Heart right ventricle (tissue), 16 donors: ENCODE data around the gene SLC1A7. TPM values are rescaled to one million over a fixed set of nuclear protein-coding genes. Genes with fewer than 3 reads are reported as not detected.

ENCODE experiments used
- ATAC-seq, 8 donors: fragments of 200-7000 bp; cut with Tn5 transposase; one replicate each; pipeline ENCODE4 v1.9.1; 2020; ENCODE audit warnings: mild to moderate bottlenecking in 8 of 8, moderate library complexity in 8 of 8, moderate number of reproducible peaks in 1 of 8
- DNase-seq, 2 donors: peaks; one replicate each; pipeline ENCODE4 v3.0.0-alpha.2; 2020
- H3K27ac ChIP-seq, 10 donors: fragments of 200-600 bp; sonication (generic) in 2 of 10; one replicate each; pipeline versions ENCODE4 v1.5.0 to v1.8.0; 2020 to 2022; ENCODE audit warnings: mild to moderate bottlenecking in 3 of 10
- H3K27me3 ChIP-seq, 7 donors: fragments of 200-600 bp; one replicate each; pipeline ENCODE4 v1.8.0; 2021 to 2022; ENCODE audit warnings: mild to moderate bottlenecking in 2 of 7
- H3K36me3 ChIP-seq, 9 donors: fragments of 200-600 bp; sonication (generic) in 1 of 9; one replicate each; pipeline versions ENCODE4 v1.5.0 to v1.8.0; 2020 to 2022; ENCODE audit warnings: mild to moderate bottlenecking in 2 of 9
- H3K4me1 ChIP-seq, 9 donors: fragments of 200-600 bp; sonication (generic) in 1 of 9; one replicate each; pipeline versions ENCODE4 v1.5.0 to v1.8.0; 2020 to 2022; ENCODE audit warnings: mild to moderate bottlenecking in 4 of 9
- H3K4me3 ChIP-seq, 10 donors: fragments of 200-600 bp; sonication (generic) in 2 of 10; one replicate each; pipeline versions ENCODE4 v1.5.0 to v1.8.0; 2020 to 2022; ENCODE audit warnings: mild to moderate bottlenecking in 7 of 10, moderate library complexity in 2 of 10
- H3K9me3 ChIP-seq, 11 donors: fragments of 200-600 bp in 10 of 11; sonication (generic) in 2 of 11; one replicate each; pipeline versions ENCODE4 v1.5.0 to v1.8.0; 2013 to 2022; ENCODE audit warnings: mild to moderate bottlenecking in 2 of 11, control low read depth in 1 of 11, moderate library complexity in 1 of 11
- WGBS, 2 donors: extraction: QIAGEN DNeasy Blood & Tissue Kit; methylation state at CpG; one replicate each; pipeline ENCODE4 v1.1.7; 2013; ENCODE audit warnings: inconsistent platforms in 1 of 2; 5-methylcytosine and 5-hydroxymethylcytosine counted together
- intact Hi-C, 10 donors: fragments of 100-400 bp; cut with DNase I; formaldehyde crosslinking; loops; one replicate each; pipeline versions ENCODE4 v1.11.1 to v1.14.2; 2022
- polyA plus RNA-seq, 2 donors: library from polyadenylated mRNA; stranded (reverse); fragments of 200-250 nt; gene quantifications; one replicate each; pipeline ENCODE4 v1.2.3, GENCODE V29; 2013
- total RNA-seq, 10 donors: library from RNA; stranded (reverse); fragmentation: NEBNext Ultra II Directional in 3 of 10; extraction: Animal tissue kit (Norgen Biotek cat#: 25700) in 3 of 10; gene quantifications; one replicate each; pipeline versions ENCODE4 v1.2.1 to v1.2.4, GENCODE V29; 2021 to 2023
- TF ChIP-seq, protein P1 (sequence below), 9 donors: fragments of 200-600 bp; sonication (generic) in 2 of 9; IDR thresholded peaks; one replicate each; pipeline versions ENCODE4 v1.5.0 to v1.8.0; 2021 to 2022; ENCODE audit warnings: antibody characterized with exemption in 9 of 9, mild to moderate bottlenecking in 5 of 9, moderate library complexity in 1 of 9
- donor health status: Arrhythmogenic right ventricular cardiomyopathy.
- donor health status: ischemic (EF 13 %, LVEDD 7.1; RV severe dilation, severe dysfunction).
- donor health status: healthy with polysubstance abuse.
- donor health status: DM: no; HTN: yes; CAD: no.
- donor health status: DM: no; HTN: no; CAD: no.
- donor health status: ischemic (EF 25% LVEDD 6.9; RV normal size, moderate dysfunction).
- donor health status: ischemic (EF 25% LVEDD 5.7; RV mildly dilated, moderate dysfunction).
- donor health status: healthy.
- donor health status: DM: yes; HTN: yes; CAD: no.
- donor health status: Ischemic cardiomyopathy.
- donor health status: ischemic (EF 35%, LVEDD 5.7; RV mildly dilated, moderate dysfunction).
- donor health status: nonischemic (EF 11% LVEDD 7.7; RV severe dilation, severe dysfunction).
- donor health status: DM: yes; HTN: yes; CAD: no.
- donor health status: PGD.
- donor health status: ischemic (EF 29% LVEDD 5.4; RV normal size, mild dysfunction).
- donor health status: nonischemic (EF 23%, LVEDD 6.1; RV moderate dilation, normal function).

SLC1A7 gene
- total and polyA plus RNA-seq, 12 donors = 0.04 to 2.0 (median 0.42) TPM

DNA sequence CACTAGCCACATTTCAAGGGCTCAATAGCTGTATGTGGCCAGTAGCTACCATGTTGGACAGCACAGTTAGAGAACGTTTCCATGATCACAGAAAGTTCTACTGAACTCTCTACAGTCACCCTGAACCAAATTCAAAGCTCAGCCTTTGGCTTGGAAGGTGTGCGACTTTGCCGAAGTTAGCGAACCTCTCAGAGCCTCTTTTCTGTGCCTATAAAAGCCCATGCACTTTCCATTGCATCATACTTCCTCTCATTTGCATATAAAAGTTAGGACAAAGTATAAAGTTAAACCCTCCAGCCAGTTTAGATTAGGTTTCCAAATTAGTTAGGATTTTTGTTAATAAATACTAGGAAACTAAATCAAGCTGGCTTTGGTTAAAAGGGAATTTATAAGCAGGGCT lies 4.7 kb upstream of the SLC1A7 start:
- ATAC-seq = no peak
- DNase-seq = no peak

DNA sequence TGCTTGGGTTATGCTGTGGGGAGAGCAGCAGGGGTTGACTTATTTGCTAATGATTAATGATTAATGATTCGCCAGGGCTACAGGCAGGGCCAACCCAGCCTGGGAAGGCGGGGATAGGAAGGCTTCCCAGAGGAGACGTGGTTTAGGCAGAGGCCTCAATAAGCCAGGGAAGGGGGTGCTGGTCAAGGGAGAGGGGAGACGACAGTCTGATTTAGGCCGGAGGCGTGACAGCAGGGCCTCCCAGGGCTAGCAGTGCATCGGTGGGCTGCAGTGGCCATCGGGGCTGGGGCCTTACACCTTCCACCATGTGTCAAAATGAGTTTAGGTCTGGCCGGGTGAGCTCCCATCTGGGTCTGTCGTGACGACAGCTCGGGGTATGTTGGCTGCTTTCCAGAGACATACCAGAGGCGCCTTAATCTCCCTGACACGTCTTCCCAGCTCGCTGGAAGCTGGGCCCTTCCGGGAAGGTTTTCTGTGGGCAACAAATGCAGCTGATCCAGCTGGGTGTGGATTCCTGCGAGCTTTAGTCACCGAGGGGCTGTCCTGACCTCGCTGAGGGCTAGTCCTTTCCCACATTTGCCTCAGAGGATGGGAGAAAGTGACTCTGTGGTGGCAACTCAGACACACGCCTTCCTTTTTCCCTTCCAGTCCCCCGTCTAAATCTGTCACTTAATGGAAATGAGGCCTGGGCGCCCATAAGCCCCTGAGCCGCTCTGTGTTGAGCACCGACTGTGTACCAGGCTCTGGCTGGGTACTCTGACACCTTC lies 3.7 kb upstream of the SLC1A7 start:
- TF ChIP-seq, protein P1, sequence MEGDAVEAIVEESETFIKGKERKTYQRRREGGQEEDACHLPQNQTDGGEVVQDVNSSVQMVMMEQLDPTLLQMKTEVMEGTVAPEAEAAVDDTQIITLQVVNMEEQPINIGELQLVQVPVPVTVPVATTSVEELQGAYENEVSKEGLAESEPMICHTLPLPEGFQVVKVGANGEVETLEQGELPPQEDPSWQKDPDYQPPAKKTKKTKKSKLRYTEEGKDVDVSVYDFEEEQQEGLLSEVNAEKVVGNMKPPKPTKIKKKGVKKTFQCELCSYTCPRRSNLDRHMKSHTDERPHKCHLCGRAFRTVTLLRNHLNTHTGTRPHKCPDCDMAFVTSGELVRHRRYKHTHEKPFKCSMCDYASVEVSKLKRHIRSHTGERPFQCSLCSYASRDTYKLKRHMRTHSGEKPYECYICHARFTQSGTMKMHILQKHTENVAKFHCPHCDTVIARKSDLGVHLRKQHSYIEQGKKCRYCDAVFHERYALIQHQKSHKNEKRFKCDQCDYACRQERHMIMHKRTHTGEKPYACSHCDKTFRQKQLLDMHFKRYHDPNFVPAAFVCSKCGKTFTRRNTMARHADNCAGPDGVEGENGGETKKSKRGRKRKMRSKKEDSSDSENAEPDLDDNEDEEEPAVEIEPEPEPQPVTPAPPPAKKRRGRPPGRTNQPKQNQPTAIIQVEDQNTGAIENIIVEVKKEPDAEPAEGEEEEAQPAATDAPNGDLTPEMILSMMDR (IDR thresholded peaks at IDR 0.05) = no peak
- intact Hi-C loops = no loop called here
- 43 to 47% methylated on average over 24 of the region's 24 CpGs for WGBS, 2 donors
- Histone ChIP-seq H3K27me3 (no peaks in the 10 kb centered on the region), H3K27ac (peak overlapping the region in 7 of 10 donors; percentile 27 to 81 (median 51)), H3K4me3 (no peak overlapping the region), H3K36me3 (no peaks in the 10 kb centered on the region), H3K4me1 (peaks cover 0 to 52% (median 10%) of the 10 kb centered on the region in 9 donors), H3K9me3 (no peaks in the 10 kb centered on the region)
- peak; percentile 53 to 93 (median 65) for ATAC-seq
- DNase-seq = peak; percentile 30 to 41

More for the DNA sequence above, 4.7 kb upstream of the SLC1A7 start:
- Histone ChIP-seq H3K4me1 (peaks cover 0 to 45% (median 10%) of the 10 kb centered on the region in 9 donors), H3K27me3 (no peaks in the 10 kb centered on the region), H3K9me3 (no peaks in the 10 kb centered on the region), H3K4me3 (no peak overlapping the region), H3K36me3 (no peaks in the 10 kb centered on the region), H3K27ac (peak overlapping the region in 1 of 10 donors; percentile 53)
- TF ChIP-seq, protein P1 (IDR thresholded peaks at IDR 0.05) = no peak
- intact Hi-C loops = no loop called here
- 72 to 93% methylated on average over 4 of the region's 4 CpGs for WGBS, 2 donors

DNA sequence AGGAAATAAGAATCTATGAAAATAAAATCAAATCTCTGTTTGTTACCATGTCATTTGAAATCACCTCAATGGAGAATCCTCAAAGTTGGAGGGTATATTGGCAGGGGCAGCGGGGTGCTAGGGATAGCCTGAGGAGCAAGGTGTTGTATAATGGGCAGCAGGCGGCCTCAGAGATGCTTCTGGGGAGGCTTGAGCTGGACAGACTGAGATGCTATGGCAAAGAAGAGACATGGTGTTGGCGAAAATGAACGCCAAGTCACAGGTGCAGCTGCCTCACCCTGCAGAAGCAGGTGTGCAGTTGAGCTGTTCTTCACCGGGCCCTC lies 3.1 kb upstream of the SLC1A7 start:
- no peaks in the 10 kb centered on the region for H3K36me3 ChIP-seq
- DNase-seq (no peak), ATAC-seq (peak in 1 of 8 donors; percentile 6)
- no peaks in the 10 kb centered on the region for H3K9me3 ChIP-seq
- intact Hi-C loops = no loop called here
- H3K27me3 ChIP-seq = no peaks in the 10 kb centered on the region
- H3K4me1 ChIP-seq = peaks cover 0 to 58% (median 10%) of the 10 kb centered on the region in 9 donors
- WGBS, 2 donors = 17 to 98% methylated on average over 5 of the region's 5 CpGs
- TF ChIP-seq, protein P1 (IDR thresholded peaks at IDR 0.05) = no peak
- H3K27ac ChIP-seq = peak overlapping the region in 7 of 10 donors; percentile 27 to 81 (median 51)
- H3K4me3 ChIP-seq = no peak overlapping the region

DNA sequence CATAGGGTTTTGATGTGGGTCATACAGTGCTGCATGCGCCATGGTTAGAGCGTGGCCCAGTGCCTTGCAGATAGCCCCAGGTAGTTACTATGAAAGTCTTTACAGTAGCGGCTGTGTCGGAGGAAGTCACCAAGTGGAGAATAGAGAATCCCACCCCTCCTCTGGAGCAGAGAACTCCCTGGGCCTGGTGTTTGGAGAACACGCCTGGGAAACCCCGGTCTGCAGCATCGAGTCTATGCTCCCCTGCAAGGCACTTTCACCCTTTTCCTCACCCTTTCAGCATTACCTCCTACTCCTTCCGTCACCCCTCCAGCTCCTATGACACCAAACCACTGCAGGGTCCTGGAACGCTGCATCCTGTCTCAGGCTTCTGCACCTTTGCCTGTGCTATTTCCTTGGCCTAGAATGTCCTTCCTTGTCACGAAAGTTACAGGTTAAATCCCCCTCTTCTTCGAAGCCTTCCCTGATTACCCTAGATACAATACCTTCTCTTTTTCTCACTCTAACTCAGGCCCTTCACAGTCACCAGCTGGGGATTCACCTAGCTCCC lies 2.7 kb upstream of the SLC1A7 start:
- TF ChIP-seq, protein P1 (IDR thresholded peaks at IDR 0.05) = no peak
- no peak for DNase-seq
- Histone ChIP-seq H3K4me1 (peaks cover 0 to 62% (median 15%) of the 10 kb centered on the region in 9 donors), H3K4me3 (no peak overlapping the region), H3K27me3 (no peaks in the 10 kb centered on the region), H3K9me3 (no peaks in the 10 kb centered on the region), H3K36me3 (no peaks in the 10 kb centered on the region), H3K27ac (peak overlapping the region in 2 of 10 donors; percentile 74 to 81)
- intact Hi-C loops = no loop called here
- 84 to 93% methylated on average over 11 of the region's 11 CpGs for WGBS, 2 donors
- no peak for ATAC-seq
